HEK293 (cell line): ENCODE data around the gene NECTIN1.

Experiments
- CTCF ChIA-PET: fragments of 350-600 bp; formaldehyde crosslinking; extraction: SDS; loops from one replicate; lab custom pipeline; 2021; ENCODE audit warnings: antibody characterized with exemption; lab: Yijun Ruan, JAX
- POLR2A ChIA-PET: fragments of 300-600 bp; formaldehyde crosslinking; extraction: SDS; loops from one replicate; lab custom pipeline; 2020; ENCODE audit warnings: antibody characterized with exemption, inconsistent platforms; lab: Yijun Ruan, JAX
- H3K27ac ChIP-seq: fragments of 200-500 bp; sonication (Bioruptor generic); 2 replicates; pipeline ENCODE4 v1.5.1; 2014; ENCODE audit warnings: low read depth, low read length, control low read depth, inconsistent platforms; ENCODE audit errors: extremely low read depth
- H3K36me3 ChIP-seq, 2 experiments: fragments of 200-500 bp in 1 of 2; sonication (Bioruptor generic) in 1 of 2; 1 replicate in 1 of 2; 2 replicates in 1 of 2; pipeline ENCODE4 v1.5.1; 2014 to 2017; ENCODE audit warnings: inconsistent platforms in 2 of 2, low read length in 2 of 2; ENCODE audit not compliant: control insufficient read depth in 2 of 2, insufficient read depth in 1 of 2
- H3K4me1 ChIP-seq: fragments of 200-500 bp; sonication (Bioruptor generic); 2 replicates; pipeline ENCODE4 v1.5.1; 2014; ENCODE audit warnings: mild to moderate bottlenecking, low read length, inconsistent platforms; ENCODE audit not compliant: control insufficient read depth, insufficient read depth
- H3K4me3 ChIP-seq: 2 replicates; pipeline ENCODE4 v1.5.1; 2011; ENCODE audit warnings: low read depth, mild to moderate bottlenecking, control low read depth, low read length, moderate library complexity
- H3K9me3 ChIP-seq: fragments of 200-500 bp; sonication (Bioruptor generic); 2 replicates; pipeline ENCODE4 v1.5.1; 2014; ENCODE audit warnings: low read depth, low read length, inconsistent platforms; ENCODE audit not compliant: control insufficient read depth, insufficient read depth
- MYNN ChIP-seq: fragments of 450-650 bp; formaldehyde crosslinking; IDR thresholded peaks from 2 replicates; pipeline ENCODE4 v1.5.1; 2016; ENCODE audit warnings: missing biosample characterization, missing genetic modification characterization, borderline replicate concordance
- PRDM6 ChIP-seq: fragments of 450-650 bp; formaldehyde crosslinking; IDR thresholded peaks from 2 replicates; pipeline ENCODE4 v1.5.1; 2017; ENCODE audit warnings: missing biosample characterization, missing genetic modification characterization
- SETDB1 ChIP-seq: IDR thresholded peaks from one replicate; pipeline ENCODE4 v1.6.1; 2017; ENCODE audit warnings: mild to moderate bottlenecking, low read length, moderate library complexity, mixed read lengths; ENCODE audit not compliant: insufficient read length
- TRIM28 ChIP-seq: IDR thresholded peaks from 2 replicates; pipeline ENCODE4 v1.6.1; 2011; ENCODE audit warnings: low read length, control low read depth, borderline replicate concordance
- TSHZ1 ChIP-seq: fragments of 450-650 bp; formaldehyde crosslinking; IDR thresholded peaks from 2 replicates; pipeline ENCODE4 v1.5.1; 2016; ENCODE audit warnings: missing biosample characterization, missing genetic modification characterization, borderline replicate concordance
- ZBTB20 ChIP-seq: fragments of 450-650 bp; formaldehyde crosslinking; IDR thresholded peaks from 2 replicates; pipeline ENCODE4 v1.5.1; 2016; ENCODE audit warnings: missing biosample characterization, missing genetic modification characterization
- ZBTB7A ChIP-seq: fragments of 450-650 bp; formaldehyde crosslinking; IDR thresholded peaks from 2 replicates; pipeline ENCODE4 v1.5.1; 2016; ENCODE audit warnings: low read depth, missing biosample characterization, missing genetic modification characterization
- ZNF146 ChIP-seq: fragments of 450-650 bp; formaldehyde crosslinking; IDR thresholded peaks from 2 replicates; pipeline ENCODE4 v1.5.1; 2016; ENCODE audit warnings: missing biosample characterization, missing genetic modification characterization
- ZNF2 ChIP-seq: fragments of 450-650 bp; formaldehyde crosslinking; IDR thresholded peaks from 2 replicates; pipeline ENCODE4 v1.5.1; 2016; ENCODE audit warnings: missing biosample characterization, missing genetic modification characterization
- ZNF223 ChIP-seq: fragments of 450-650 bp; formaldehyde crosslinking; IDR thresholded peaks from 2 replicates; pipeline ENCODE4 v1.5.1; 2016; ENCODE audit warnings: missing biosample characterization, missing genetic modification characterization
- ZNF292 ChIP-seq: fragments of 450-650 bp; formaldehyde crosslinking; IDR thresholded peaks from 2 replicates; pipeline ENCODE4 v1.5.1; 2016; ENCODE audit warnings: low read depth, missing biosample characterization, missing genetic modification characterization, borderline replicate concordance
- ZNF792 ChIP-seq: fragments of 450-650 bp; formaldehyde crosslinking; IDR thresholded peaks from 2 replicates; pipeline ENCODE4 v1.5.1; 2016; ENCODE audit warnings: missing biosample characterization, missing genetic modification characterization
- ZSCAN16 ChIP-seq: fragments of 450-650 bp; formaldehyde crosslinking; IDR thresholded peaks from 2 replicates; pipeline ENCODE4 v1.5.1; 2016; ENCODE audit warnings: missing biosample characterization, missing genetic modification characterization
- TF ChIP-seq, protein P1 (sequence below): fragments of 450-650 bp; formaldehyde crosslinking; IDR thresholded peaks from 2 replicates; pipeline ENCODE4 v1.5.1; 2017; ENCODE audit warnings: missing biosample characterization, mild to moderate bottlenecking, missing genetic modification characterization, moderate library complexity
- TF ChIP-seq, protein P2 (sequence below): fragments of 450-650 bp; formaldehyde crosslinking; IDR thresholded peaks from 2 replicates; pipeline ENCODE4 v1.5.1; 2016; ENCODE audit warnings: missing biosample characterization, missing genetic modification characterization

Gene NECTIN1

DNA sequence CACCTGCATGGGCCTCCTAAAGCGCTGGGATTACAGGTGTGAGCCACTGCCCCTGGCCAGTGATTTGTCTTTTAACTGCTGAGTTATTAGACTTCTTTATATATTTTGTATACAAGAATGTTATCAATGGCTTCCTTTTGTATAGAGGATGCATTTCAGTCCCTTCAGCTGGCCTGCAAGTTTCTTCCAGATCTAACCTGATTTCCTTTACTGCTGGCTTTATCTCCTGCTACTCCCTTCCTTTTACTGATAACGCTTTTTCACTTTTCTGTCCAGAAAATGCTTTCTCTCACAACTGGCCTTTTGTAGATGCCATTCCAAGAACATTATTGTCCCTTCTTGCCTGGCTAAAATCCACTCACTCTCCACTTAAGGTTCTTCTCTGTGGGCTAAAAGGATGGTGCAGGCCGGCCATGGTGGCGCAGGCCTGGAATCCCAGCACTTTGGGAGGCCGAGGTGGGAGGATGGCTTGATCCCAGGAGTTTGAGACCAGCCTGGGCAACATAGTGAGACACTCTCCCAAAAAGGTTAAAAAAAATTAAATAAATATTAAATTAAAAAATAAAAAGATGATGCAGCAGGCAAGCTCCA, 118.1 kb downstream of the NECTIN1 start:
- ChIA-PET POLR2A (no interaction called here), CTCF (interaction anchor here (2.4 kb wide), 1 partner anchor 12 kb away, joined by 6 read pairs; no protein-coding TSS in a partner anchor)
- Histone ChIP-seq H3K9me3 (no peaks in the 10 kb centered on the region), H3K36me3 (no peaks in the 10 kb centered on the region), H3K4me3 (no peak overlapping the region), H3K27ac (no peak overlapping the region), H3K4me1 (no peaks in the 10 kb centered on the region)
- TF ChIP-seq ZSCAN16 (no peak), PRDM6 (tag by site-specific recombination) (no peak), ZNF2 (tag by site-specific recombination) (no peak), ZNF223 (tag by site-specific recombination) (peak; percentile 56; the same call in 1 of the 2 replicates)
- TF ChIP-seq, protein P1, sequence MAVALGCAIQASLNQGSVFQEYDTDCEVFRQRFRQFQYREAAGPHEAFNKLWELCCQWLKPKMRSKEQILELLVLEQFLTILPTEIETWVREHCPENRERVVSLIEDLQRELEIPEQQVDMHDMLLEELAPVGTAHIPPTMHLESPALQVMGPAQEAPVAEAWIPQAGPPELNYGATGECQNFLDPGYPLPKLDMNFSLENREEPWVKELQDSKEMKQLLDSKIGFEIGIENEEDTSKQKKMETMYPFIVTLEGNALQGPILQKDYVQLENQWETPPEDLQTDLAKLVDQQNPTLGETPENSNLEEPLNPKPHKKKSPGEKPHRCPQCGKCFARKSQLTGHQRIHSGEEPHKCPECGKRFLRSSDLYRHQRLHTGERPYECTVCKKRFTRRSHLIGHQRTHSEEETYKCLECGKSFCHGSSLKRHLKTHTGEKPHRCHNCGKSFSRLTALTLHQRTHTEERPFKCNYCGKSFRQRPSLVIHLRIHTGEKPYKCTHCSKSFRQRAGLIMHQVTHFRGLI (tag by site-specific recombination), result no peak

DNA sequence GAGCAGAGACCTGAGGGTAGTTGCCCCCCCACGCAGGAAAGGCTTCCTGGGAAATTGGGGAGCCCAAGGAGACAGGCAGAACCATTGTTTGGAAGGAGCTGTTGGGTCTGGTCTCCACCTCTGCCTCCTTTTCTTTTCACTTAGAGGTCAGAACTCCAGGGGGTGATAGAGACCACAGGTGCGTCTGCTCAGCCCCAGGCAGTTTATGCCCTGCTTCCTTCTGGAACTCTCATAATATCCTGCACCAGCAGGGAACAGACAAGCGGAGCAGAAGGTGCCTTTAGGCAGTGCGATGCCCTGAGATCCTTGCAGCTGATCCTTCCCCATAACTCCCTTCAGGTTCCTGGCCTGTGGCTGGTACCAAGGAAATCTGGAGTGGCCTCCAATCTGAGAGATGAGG, 120.2 kb downstream of the NECTIN1 start:
- POLR2A ChIA-PET, result no interaction called here

More for the DNA sequence above, 120.2 kb downstream of the NECTIN1 start:
- Histone ChIP-seq H3K9me3 (no peaks in the 10 kb centered on the region), H3K36me3 (no peaks in the 10 kb centered on the region), H3K27ac (no peak overlapping the region), H3K4me1 (no peaks in the 10 kb centered on the region), H3K4me3 (no peak overlapping the region)
- no peak for TF ChIP-seq ZNF146
- no peak for TF ChIP-seq TRIM28
- no peak for TF ChIP-seq ZNF292
- TF ChIP-seq ZNF792, result no peak
- TF ChIP-seq SETDB1, result no peak
- no peak for TF ChIP-seq ZBTB7A
- no peak for TF ChIP-seq ZBTB20 (tag by site-specific recombination)
- no peak for TF ChIP-seq TSHZ1
- TF ChIP-seq, protein P2, sequence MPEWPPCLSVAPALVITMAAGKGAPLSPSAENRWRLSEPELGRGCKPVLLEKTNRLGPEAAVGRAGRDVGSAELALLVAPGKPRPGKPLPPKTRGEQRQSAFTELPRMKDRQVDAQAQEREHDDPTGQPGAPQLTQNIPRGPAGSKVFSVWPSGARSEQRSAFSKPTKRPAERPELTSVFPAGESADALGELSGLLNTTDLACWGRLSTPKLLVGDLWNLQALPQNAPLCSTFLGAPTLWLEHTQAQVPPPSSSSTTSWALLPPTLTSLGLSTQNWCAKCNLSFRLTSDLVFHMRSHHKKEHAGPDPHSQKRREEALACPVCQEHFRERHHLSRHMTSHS (tag by site-specific recombination), result no peak
- no peak for TF ChIP-seq MYNN (tag by site-specific recombination)
- CTCF ChIA-PET, result no interaction called here
